Hepatocyte (in vitro differentiated cells): ENCODE results near the gene LMOD2. TPM values are rescaled to one million over a fixed set of nuclear protein-coding genes. Genes with fewer than 3 reads are reported as not detected.

Experiments
- DNase-seq: peaks from one replicate; pipeline ENCODE4 v3.0.0-alpha.2; 2016; ENCODE audit warnings: low spot score
- H2AFZ ChIP-seq: fragments of 200-600 bp; sonication (generic); 2 replicates; pipeline ENCODE4 v1.6.0; 2016; ENCODE audit warnings: antibody characterized with exemption, mild to moderate bottlenecking
- H3K27ac ChIP-seq: fragments of 200-600 bp; sonication (generic); 2 replicates; pipeline ENCODE4 v1.5.1; 2016; ENCODE audit warnings: mild to moderate bottlenecking
- H3K27me3 ChIP-seq: fragments of 200-600 bp; sonication (generic); 2 replicates; pipeline ENCODE4 v1.6.1; 2016
- H3K36me3 ChIP-seq: fragments of 200-600 bp; sonication (generic); replicated peaks from 2 replicates; pipeline ENCODE4 v1.5.1; 2016; ENCODE audit warnings: low read depth; ENCODE audit not compliant: insufficient read depth
- H3K4me1 ChIP-seq: fragments of 200-600 bp; sonication (generic); 2 replicates; pipeline ENCODE4 v1.5.1; 2016; ENCODE audit warnings: mild to moderate bottlenecking, moderate library complexity; ENCODE audit not compliant: insufficient read depth
- H3K4me2 ChIP-seq: fragments of 200-600 bp; sonication (generic); 2 replicates; pipeline ENCODE4 v1.6.0; 2016
- H3K4me3 ChIP-seq: fragments of 200-600 bp; sonication (generic); 2 replicates; pipeline ENCODE4 v1.5.1; 2016; ENCODE audit warnings: mild to moderate bottlenecking
- H3K79me2 ChIP-seq: fragments of 200-600 bp; sonication (generic); 2 replicates; pipeline ENCODE4 v1.6.0; 2017; ENCODE audit warnings: mild to moderate bottlenecking
- H3K9me2 ChIP-seq: fragments of 200-600 bp; sonication (generic); replicated peaks from 2 replicates; pipeline ENCODE4 v1.6.0; 2017; ENCODE audit warnings: mild to moderate bottlenecking; ENCODE audit not compliant: insufficient read depth
- H3K9me3 ChIP-seq: fragments of 200-600 bp; sonication (generic); 2 replicates; pipeline ENCODE4 v1.5.1; 2016; ENCODE audit warnings: low read depth, mild to moderate bottlenecking
- H4K20me1 ChIP-seq: fragments of 200-600 bp; sonication (generic); 2 replicates; pipeline ENCODE4 v1.6.0; 2016; ENCODE audit warnings: mild to moderate bottlenecking; ENCODE audit not compliant: insufficient read depth, poor library complexity, severe bottlenecking
- CTCF ChIP-seq: fragments of 200-600 bp; sonication (generic); IDR thresholded peaks from 2 replicates; pipeline ENCODE4 v1.5.1; 2016; ENCODE audit warnings: antibody characterized with exemption, mild to moderate bottlenecking; ENCODE audit not compliant: poor library complexity
- EZH2 ChIP-seq: fragments of 200-600 bp; sonication (generic); IDR thresholded peaks from 2 replicates; pipeline ENCODE4 v1.6.1; 2016; ENCODE audit warnings: antibody characterized with exemption, mild to moderate bottlenecking, borderline replicate concordance
- EZH2phosphoT487 ChIP-seq: fragments of 200-600 bp; sonication (generic); IDR thresholded peaks from one replicate; pipeline ENCODE4 v1.6.1; 2018; ENCODE audit warnings: antibody characterized with exemption, mild to moderate bottlenecking, low read depth, moderate library complexity; ENCODE audit not compliant: unreplicated experiment, severe bottlenecking
- WGBS: methylation state at CpG from one replicate; pipeline ENCODE4 v1.1.6; 2016; ENCODE audit warnings: low lambda C conversion rate; ENCODE audit errors: missing lambda C conversion rate; 5-methylcytosine and 5-hydroxymethylcytosine counted together
- polyA plus RNA-seq: library from polyadenylated mRNA; unstranded; fragments of >200 nt; fragmentation: Nextera tagmentation; extraction: Ambion mirVana; gene quantifications from 2 replicates; pipeline ENCODE4 v1.2.1, GENCODE V29; 2016
- total RNA-seq: library from RNA; depleted of rRNA; stranded (reverse); fragments of >200 nt; gene quantifications from 2 replicates; pipeline ENCODE4 v1.2.3, GENCODE V29; 2014

The LMOD2 gene
- total and polyA plus RNA-seq, 2 experiments from 2014 or later = not detected

- no peak overlapping the region for H3K27ac ChIP-seq
- H2AFZ ChIP-seq = no peak overlapping the region
- DNase-seq = no peak
- H3K9me2 ChIP-seq = no peaks in the 10 kb centered on the region
- no peaks in the 10 kb centered on the region for H3K27me3 ChIP-seq
- 93% methylated on average over 6 of the region's 6 CpGs for WGBS
- no peaks in the 10 kb centered on the region for H3K79me2 ChIP-seq
- no peaks in the 10 kb centered on the region for H3K36me3 ChIP-seq
- H4K20me1 ChIP-seq = no peaks in the 10 kb centered on the region
- no peaks in the 10 kb centered on the region for H3K4me1 ChIP-seq
- H3K4me3 ChIP-seq = no peak overlapping the region
- H3K9me3 ChIP-seq = no peaks in the 10 kb centered on the region
- no peak overlapping the region for H3K4me2 ChIP-seq
- TF ChIP-seq EZH2 (no peak), EZH2phosphoT487 (no peak), CTCF (no peak)
Measured at GRCh38 chr7:123656544-123657303, 1.1 kb downstream of the LMOD2 start.

DNA sequence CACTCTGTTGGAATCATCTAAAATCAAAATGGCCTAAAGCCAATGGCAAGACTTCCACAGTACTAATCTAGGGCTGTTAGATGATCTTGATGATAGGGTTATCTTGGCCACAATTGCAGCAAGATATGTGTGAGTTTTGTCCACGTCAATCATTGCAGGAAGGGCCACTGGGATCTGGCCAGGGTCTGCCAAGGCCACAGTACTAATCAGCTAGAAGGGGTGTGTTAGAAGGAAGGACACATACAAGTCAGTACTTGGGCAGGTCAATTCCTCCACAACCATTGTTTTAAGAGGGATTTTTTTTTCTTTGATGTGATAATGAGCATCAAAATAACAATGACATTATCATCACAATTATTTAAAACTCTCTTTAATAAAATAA, 1.6 kb downstream of the LMOD2 start:
- no peaks in the 10 kb centered on the region for H3K27me3 ChIP-seq
- no peaks in the 10 kb centered on the region for H3K4me1 ChIP-seq
- no peaks in the 10 kb centered on the region for H3K36me3 ChIP-seq
- H3K27ac ChIP-seq = no peak overlapping the region
- WGBS = 85% methylated on average over 1 of the region's 1 CpG
- no peaks in the 10 kb centered on the region for H3K9me3 ChIP-seq
- H2AFZ ChIP-seq = no peak overlapping the region
- no peak overlapping the region for H3K4me2 ChIP-seq
- TF ChIP-seq CTCF = no peak
- no peak for TF ChIP-seq EZH2phosphoT487
- H3K4me3 ChIP-seq = no peak overlapping the region
- H3K9me2 ChIP-seq = no peaks in the 10 kb centered on the region
- no peaks in the 10 kb centered on the region for H4K20me1 ChIP-seq
- no peaks in the 10 kb centered on the region for H3K79me2 ChIP-seq
- no peak for DNase-seq

DNA sequence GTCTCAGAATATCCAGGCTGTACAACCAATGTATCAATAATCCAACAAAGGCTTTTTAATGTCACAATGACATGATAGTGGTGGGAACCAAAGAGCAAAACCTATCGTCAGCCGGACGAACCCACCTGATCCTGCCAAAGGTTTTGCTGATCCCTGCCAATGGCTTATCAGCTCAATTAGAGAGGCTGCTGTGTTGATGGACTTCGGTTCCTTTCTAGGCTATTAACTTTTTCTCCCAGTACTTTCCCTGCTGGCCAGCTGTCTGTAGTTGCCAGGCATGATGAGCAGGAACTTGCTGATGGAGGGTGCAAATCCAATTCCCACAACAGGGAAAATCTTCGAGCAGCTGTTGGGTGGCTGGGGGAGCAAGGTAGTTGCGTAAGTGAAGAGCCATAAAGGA, 2.4 kb downstream of the LMOD2 start:
- TF ChIP-seq CTCF (no peak), EZH2phosphoT487 (no peak), EZH2 (no peak)
- WGBS = 65% methylated on average over 6 of the region's 6 CpGs
- no peak for DNase-seq

More for the DNA sequence above, 2.4 kb downstream of the LMOD2 start:
- H3K36me3 ChIP-seq = no peaks in the 10 kb centered on the region
- no peaks in the 10 kb centered on the region for H3K9me3 ChIP-seq
- no peaks in the 10 kb centered on the region for H3K4me1 ChIP-seq
- no peak overlapping the region for H3K27ac ChIP-seq
- no peaks in the 10 kb centered on the region for H3K79me2 ChIP-seq
- H3K9me2 ChIP-seq = no peaks in the 10 kb centered on the region
- no peak overlapping the region for H3K4me2 ChIP-seq
- H2AFZ ChIP-seq = no peak overlapping the region
- H3K27me3 ChIP-seq = no peaks in the 10 kb centered on the region
- H4K20me1 ChIP-seq = no peaks in the 10 kb centered on the region
- H3K4me3 ChIP-seq = no peak overlapping the region
